GM13976 (cell line): ENCODE results near the gene ARHGAP45.

ENCODE experiments used
- DNase-seq: peaks from one replicate; pipeline ENCODE4 v3.0.0; 2012; ENCODE audit warnings: low spot score
- in situ Hi-C: fragments of 300-500 bp; cut with MboI; formaldehyde crosslinking; loops from one replicate; pipeline ENCODE4 v1.12.0; 2022; ENCODE audit warnings: low sequenced_read_pairs, mixed read lengths, inconsistent platforms; ENCODE audit not compliant: unreplicated experiment
- TF ChIP-seq, protein P1 (sequence below): IDR thresholded peaks from 2 replicates; pipeline ENCODE4 v1.5.1; 2012; ENCODE audit warnings: borderline replicate concordance, mild to moderate bottlenecking; ENCODE audit not compliant: insufficient read depth; ENCODE audit errors: extremely low read depth, missing control alignments, control extremely low read depth

Gene ARHGAP45

DNA sequence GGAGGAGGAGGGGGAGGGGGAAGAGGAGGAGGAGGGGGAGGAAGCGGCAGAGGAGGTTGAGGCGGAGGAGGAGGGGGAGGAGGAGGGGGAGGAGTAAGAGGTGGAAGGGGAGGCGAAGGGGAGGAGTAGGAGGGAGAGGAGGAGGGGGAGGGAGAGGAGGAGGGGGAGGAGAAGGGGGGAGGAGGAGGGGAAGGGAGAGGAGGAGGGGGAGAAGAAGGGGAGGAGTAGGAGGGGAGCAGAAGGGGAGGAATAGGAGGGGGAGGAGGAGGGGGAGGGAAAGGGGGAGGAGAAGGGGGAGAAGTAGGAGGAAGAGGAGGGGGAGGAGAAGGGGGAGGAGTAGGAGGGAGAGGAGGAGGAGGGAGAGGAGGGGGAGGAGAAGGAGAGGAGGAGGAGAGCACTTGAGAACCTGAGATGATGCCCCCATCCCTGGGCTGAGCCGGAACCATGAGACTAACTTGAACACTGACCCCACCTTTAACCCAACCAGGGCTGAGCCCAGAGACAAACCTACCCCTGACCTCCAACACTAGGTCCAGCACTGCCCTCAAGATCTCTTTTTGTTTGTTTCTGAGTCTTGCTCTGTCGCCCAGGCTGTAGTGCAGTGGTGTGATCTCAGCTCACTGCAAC is 14.5 kb upstream of the ARHGAP45 start:
- TF ChIP-seq, protein P1, sequence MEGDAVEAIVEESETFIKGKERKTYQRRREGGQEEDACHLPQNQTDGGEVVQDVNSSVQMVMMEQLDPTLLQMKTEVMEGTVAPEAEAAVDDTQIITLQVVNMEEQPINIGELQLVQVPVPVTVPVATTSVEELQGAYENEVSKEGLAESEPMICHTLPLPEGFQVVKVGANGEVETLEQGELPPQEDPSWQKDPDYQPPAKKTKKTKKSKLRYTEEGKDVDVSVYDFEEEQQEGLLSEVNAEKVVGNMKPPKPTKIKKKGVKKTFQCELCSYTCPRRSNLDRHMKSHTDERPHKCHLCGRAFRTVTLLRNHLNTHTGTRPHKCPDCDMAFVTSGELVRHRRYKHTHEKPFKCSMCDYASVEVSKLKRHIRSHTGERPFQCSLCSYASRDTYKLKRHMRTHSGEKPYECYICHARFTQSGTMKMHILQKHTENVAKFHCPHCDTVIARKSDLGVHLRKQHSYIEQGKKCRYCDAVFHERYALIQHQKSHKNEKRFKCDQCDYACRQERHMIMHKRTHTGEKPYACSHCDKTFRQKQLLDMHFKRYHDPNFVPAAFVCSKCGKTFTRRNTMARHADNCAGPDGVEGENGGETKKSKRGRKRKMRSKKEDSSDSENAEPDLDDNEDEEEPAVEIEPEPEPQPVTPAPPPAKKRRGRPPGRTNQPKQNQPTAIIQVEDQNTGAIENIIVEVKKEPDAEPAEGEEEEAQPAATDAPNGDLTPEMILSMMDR = no peak
- in situ Hi-C loops = no loop called here
- no peak for DNase-seq

DNA sequence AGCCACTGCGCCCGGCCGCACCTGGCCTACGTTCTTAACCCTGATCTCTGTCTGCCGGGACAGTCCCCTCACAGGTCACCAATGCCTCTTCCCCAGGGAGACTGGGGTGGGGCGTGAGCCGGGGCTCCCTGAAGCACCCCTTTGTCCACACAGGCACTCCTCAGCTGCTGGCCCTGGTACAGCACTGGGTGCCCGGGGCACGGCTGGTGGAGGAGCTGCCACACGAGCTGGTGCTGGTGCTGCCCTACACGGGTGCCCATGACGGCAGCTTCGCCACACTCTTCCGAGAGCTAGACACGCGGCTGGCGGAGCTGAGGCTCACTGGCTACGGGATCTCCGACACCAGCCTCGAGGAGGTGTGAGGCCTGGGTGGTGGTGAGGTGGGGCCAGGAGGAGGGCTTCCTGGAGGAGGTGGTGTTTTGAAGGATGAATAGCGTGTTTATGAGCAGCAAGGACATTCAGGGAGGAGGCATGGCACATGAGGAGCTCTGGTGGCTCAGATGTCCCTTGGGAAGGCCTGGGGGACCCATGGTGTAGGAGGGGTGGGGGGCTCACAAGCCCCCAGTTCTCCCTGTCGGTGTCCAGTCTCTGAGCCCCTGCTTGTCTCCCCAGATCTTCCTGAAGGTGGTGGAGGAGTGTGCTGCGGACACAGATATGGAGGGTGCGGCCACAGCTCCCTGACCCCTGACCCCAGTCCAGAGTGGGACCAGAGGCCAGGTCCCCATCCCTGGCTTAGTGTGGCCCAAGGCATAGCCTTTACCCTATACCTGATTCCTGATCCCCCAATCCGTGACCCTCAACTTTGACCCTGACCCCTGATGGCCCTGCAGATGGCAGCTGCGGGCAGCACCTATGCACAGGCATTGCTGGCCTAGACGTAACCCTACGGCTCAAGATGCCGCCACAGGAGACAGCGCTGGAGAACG is 13.5 kb upstream of the ARHGAP45 start:
- TF ChIP-seq, protein P1 = no peak
- in situ Hi-C loops = no loop called here
- DNase-seq = no peak

DNA sequence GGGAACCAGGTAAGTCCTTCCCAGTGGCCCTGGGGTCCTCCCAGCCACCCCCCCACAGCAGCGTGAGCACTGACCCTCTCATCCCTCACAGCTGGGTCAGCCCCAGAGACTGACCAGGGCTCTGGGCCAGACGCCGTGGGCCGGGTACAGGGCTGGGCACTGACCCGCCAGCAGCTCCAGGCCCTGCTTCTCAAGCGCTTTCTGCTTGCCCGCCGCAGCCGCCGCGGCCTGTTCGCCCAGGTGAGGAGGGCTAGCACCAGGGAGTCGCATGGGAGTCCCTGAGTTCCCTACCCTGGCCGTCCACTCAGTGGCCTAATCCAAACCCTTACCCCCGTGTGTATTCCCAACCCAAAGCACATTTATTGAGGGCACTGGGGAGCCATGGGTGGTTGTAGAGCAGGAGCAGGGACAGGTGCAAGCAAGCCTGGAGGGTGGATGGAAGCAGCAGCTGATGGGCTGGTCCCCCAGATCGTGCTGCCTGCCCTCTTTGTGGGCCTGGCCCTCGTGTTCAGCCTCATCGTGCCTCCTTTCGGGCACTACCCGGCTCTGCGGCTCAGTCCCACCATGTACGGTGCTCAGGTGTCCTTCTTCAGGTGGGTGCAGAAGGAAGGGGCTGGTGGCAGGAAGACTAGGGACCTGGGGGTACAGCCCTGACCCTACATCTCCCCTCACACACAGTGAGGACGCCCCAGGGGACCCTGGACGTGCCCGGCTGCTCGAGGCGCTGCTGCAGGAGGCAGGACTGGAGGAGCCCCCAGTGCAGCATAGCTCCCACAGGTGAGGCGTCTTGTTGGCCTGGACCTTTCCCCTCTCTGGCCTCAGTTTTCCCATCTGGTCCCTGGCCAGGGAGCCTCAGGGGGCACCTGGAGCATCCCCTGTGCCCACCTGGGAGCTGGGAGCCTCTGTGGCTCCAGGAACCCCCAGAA is 12.6 kb upstream of the ARHGAP45 start:
- no peak for DNase-seq
- in situ Hi-C loops = no loop called here
- TF ChIP-seq, protein P1 = no peak

DNA sequence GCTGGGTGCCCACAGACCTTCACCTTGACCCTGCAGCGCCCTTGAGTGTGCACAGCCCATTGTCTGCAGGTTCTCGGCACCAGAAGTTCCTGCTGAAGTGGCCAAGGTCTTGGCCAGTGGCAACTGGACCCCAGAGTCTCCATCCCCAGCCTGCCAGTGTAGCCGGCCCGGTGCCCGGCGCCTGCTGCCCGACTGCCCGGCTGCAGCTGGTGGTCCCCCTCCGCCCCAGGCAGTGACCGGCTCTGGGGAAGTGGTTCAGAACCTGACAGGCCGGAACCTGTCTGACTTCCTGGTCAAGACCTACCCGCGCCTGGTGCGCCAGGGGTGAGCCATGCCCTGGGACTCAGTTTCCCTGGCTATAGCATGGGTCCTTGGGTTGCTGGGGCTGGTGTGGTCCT is 11.9 kb upstream of the ARHGAP45 start:
- DNase-seq = no peak
- in situ Hi-C loops = no loop called here
- TF ChIP-seq, protein P1 = no peak

DNA sequence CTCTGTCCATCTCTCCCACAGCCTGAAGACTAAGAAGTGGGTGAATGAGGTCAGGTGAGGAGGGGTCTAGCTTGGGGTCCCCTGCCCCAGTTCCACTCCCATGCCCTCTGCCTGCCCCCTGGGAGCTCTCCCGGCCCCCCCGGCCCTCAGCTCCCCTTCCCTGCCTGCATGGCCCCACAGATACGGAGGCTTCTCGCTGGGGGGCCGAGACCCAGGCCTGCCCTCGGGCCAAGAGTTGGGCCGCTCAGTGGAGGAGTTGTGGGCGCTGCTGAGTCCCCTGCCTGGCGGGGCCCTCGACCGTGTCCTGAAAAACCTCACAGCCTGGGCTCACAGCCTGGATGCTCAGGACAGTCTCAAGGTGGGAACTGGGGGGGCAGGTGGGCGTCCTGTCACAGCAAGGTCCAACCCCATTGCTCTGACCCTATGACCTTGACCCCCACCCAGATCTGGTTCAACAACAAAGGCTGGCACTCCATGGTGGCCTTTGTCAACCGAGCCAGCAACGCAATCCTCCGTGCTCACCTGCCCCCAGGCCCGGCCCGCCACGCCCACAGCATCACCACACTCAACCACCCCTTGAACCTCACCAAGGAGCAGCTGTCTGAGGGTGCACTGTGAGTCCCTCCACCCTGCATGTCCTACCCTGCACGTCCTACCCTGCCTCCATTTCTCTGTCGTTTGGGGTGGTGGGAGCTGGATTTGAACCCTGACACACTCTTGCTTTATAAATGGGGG is 10.9 kb upstream of the ARHGAP45 start:
- TF ChIP-seq, protein P1 = no peak
- in situ Hi-C loops = no loop called here
- DNase-seq = no peak
